Ishikawa (cell line): ENCODE measurements around the gene FGF1.

ENCODE experiments used
- CEBPB ChIP-seq: IDR thresholded peaks from 2 replicates; pipeline ENCODE4 v1.6.1; 2012
- CREB1 ChIP-seq: IDR thresholded peaks from 2 replicates; pipeline ENCODE4 v1.6.1; 2012; ENCODE audit warnings: low read depth
- EGR1 ChIP-seq: IDR thresholded peaks from 2 replicates; pipeline ENCODE4 v1.6.1; 2012
- EP300 ChIP-seq: IDR thresholded peaks from 2 replicates; pipeline ENCODE4 v1.6.1; 2012; ENCODE audit warnings: borderline replicate concordance
- FOXM1 ChIP-seq: IDR thresholded peaks from 2 replicates; pipeline ENCODE4 v1.6.1; 2012; ENCODE audit warnings: low read depth, borderline replicate concordance
- NFIC ChIP-seq: IDR thresholded peaks from 2 replicates; pipeline ENCODE4 v1.6.1; 2012
- RAD21 ChIP-seq: IDR thresholded peaks from 2 replicates; pipeline ENCODE4 v1.6.1; 2012; ENCODE audit warnings: low read depth
- TAF1 ChIP-seq: IDR thresholded peaks from 2 replicates; pipeline ENCODE4 v1.6.1; 2012; ENCODE audit warnings: low read depth, mild to moderate bottlenecking
- TCF12 ChIP-seq: IDR thresholded peaks from 2 replicates; pipeline ENCODE4 v1.6.1; 2012; ENCODE audit warnings: low read depth
- TEAD4 ChIP-seq: IDR thresholded peaks from 2 replicates; pipeline ENCODE4 v1.6.1; 2012
- YY1 ChIP-seq: IDR thresholded peaks from 2 replicates; pipeline ENCODE4 v1.6.1; 2012; ENCODE audit warnings: low read depth
- ZBTB7A ChIP-seq: IDR thresholded peaks from 2 replicates; pipeline ENCODE4 v1.6.1; 2012; ENCODE audit warnings: low read depth
- TF ChIP-seq, protein P1 (sequence below): IDR thresholded peaks from 2 replicates; pipeline ENCODE4 v1.6.1; 2012
- TF ChIP-seq, protein P2 (sequence below): IDR thresholded peaks from 2 replicates; pipeline ENCODE4 v1.6.1; 2012; ENCODE audit warnings: low read depth, mild to moderate bottlenecking
- TF ChIP-seq, protein P3 (sequence below): IDR thresholded peaks from 2 replicates; pipeline ENCODE4 v1.6.1; 2012

Gene FGF1

DNA sequence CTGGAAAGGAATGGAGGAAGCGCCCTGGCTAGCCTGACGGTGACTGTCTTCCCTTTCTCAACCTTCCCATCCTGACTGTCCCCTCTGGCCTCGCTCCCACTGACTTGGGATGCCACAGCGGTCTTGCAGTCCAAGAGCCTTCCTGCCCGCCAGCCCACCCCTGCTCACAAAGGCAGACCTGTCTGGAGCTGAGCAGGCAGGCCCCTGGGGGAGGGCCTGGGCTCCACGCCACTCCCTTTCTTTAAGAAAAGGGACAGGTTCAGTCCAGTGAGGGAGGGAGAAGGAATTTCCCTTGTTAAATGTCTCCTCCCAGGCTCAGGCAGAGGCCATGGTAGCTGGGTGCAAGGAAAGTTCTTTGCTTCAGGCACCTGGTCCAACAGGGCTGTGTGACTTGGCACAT, 18.1 kb downstream of the FGF1 start:
- TF ChIP-seq CREB1 (no peak), FOXM1 (no peak), EP300 (no peak), CEBPB (no peak), NFIC (no peak), YY1 (no peak)
- TF ChIP-seq, protein P1, sequence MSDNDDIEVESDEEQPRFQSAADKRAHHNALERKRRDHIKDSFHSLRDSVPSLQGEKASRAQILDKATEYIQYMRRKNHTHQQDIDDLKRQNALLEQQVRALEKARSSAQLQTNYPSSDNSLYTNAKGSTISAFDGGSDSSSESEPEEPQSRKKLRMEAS: no peak
- TF ChIP-seq, protein P2, sequence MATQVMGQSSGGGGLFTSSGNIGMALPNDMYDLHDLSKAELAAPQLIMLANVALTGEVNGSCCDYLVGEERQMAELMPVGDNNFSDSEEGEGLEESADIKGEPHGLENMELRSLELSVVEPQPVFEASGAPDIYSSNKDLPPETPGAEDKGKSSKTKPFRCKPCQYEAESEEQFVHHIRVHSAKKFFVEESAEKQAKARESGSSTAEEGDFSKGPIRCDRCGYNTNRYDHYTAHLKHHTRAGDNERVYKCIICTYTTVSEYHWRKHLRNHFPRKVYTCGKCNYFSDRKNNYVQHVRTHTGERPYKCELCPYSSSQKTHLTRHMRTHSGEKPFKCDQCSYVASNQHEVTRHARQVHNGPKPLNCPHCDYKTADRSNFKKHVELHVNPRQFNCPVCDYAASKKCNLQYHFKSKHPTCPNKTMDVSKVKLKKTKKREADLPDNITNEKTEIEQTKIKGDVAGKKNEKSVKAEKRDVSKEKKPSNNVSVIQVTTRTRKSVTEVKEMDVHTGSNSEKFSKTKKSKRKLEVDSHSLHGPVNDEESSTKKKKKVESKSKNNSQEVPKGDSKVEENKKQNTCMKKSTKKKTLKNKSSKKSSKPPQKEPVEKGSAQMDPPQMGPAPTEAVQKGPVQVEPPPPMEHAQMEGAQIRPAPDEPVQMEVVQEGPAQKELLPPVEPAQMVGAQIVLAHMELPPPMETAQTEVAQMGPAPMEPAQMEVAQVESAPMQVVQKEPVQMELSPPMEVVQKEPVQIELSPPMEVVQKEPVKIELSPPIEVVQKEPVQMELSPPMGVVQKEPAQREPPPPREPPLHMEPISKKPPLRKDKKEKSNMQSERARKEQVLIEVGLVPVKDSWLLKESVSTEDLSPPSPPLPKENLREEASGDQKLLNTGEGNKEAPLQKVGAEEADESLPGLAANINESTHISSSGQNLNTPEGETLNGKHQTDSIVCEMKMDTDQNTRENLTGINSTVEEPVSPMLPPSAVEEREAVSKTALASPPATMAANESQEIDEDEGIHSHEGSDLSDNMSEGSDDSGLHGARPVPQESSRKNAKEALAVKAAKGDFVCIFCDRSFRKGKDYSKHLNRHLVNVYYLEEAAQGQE: no peak

DNA sequence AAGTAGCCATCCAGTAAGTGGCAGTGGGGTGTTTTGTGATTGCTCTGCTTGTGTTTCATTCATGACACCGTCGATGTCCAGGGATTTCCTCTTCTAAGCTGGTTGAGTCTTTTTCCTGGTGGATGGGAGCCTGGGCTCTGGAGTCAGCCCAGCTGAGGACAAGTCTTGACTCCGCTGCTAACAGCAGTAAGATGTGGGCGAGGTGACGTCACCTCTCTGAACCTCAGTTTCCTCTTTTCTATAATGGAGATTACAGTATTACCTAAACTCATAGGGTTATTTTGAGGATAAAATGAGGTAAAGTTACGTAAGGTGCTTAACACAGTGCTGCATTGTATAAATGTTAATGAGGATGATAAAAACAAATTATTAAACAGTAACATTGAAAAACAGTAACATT, 21.3 kb downstream of the FGF1 start:
- TF ChIP-seq TAF1 (no peak), TCF12 (no peak), TEAD4 (no peak), YY1 (no peak), CREB1 (no peak), EP300 (no peak), EGR1 (no peak), CEBPB (no peak), NFIC (no peak), RAD21 (no peak), FOXM1 (no peak), ZBTB7A (no peak)
- TF ChIP-seq, protein P3, sequence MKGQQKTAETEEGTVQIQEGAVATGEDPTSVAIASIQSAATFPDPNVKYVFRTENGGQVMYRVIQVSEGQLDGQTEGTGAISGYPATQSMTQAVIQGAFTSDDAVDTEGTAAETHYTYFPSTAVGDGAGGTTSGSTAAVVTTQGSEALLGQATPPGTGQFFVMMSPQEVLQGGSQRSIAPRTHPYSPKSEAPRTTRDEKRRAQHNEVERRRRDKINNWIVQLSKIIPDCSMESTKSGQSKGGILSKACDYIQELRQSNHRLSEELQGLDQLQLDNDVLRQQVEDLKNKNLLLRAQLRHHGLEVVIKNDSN: no peak
- TF ChIP-seq, protein P1: no peak
- TF ChIP-seq, protein P2: no peak

DNA sequence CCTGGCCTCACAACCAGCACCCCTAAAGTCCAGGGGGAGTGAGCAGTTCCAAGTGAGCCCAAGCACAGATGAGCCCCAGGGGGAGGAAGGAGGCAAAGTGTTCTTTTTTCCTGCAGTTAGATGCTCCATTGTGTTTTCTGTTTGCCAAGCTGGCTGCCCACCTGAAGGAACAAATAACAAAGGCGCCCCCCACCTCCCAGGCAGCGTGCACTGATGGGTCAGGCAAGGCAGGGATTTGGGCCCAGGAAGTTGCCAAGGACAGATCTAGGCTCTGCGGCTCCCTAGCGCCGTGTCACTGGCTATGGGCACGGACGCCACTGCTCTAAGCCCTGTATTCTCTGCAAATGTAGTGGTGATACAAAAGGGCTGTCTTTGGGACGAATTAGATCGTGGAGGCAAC, 21.8 kb downstream of the FGF1 start:
- TF ChIP-seq TAF1 (no peak), FOXM1 (no peak)
- TF ChIP-seq, protein P3: no peak

DNA sequence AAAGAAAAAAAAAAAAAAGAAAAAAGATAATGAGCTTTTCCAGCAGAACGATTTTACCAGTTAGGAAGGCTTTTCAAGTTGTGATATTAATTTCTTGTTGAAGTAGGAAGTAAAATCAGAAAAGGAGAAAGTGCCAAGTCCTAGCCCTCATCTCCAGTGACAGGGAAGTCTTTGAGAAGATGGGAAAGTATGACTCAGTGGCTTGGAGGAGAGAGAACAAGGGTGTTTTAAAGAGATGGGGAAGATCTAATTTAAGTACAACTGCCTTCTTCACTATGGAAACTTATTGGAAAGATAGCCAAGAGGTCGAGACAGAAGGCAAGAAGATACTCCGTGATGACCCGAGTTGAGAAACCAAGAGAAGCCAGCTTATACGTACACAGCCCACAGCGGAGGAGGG, 22.6 kb downstream of the FGF1 start:
- TF ChIP-seq EGR1 (no peak), NFIC (no peak), RAD21 (no peak), EP300 (no peak), CEBPB (no peak)

DNA sequence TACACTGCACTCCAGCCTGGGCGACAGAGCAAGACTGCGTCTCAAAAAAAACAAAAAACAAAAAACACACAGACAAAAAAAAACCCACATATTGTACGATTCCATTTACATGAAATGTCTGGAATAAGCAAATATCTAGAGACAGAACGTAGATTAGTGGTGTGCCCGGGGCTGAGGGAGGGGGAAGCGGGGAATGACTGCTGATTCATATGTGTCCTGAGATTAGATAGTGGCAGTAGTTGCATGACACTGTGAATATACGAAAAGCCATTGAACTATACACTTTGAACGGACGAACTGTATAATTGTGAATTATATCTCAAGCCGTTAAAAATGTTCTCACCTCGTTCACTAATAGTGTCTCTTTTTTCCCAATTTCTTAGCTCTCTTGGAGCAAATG, 23.9 kb downstream of the FGF1 start:
- TF ChIP-seq EP300 (no peak), NFIC (no peak)
- TF ChIP-seq, protein P1: no peak

DNA sequence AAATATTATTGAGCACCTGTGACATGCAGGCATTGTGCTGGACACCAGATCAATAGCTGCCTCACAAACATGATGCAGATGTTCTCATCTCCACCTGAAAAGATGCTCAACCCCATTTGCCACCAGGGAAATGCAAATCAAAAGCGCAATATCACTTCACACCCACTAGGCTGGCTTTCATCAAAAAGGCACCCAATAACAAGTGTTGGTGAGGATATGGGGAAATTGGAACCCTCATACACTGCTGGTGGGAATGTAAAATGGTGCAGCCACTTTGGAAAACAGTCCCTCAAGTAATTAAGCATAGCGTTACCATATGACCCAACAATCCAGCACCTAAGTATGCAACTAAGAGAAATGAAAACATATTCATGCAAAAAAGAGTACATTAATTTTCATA, 24.7 kb downstream of the FGF1 start:
- TF ChIP-seq EGR1 (no peak), YY1 (no peak), ZBTB7A (no peak)
- TF ChIP-seq, protein P2: no peak
